Mesothelial cell of epicardium (in vitro differentiated cells): ENCODE measurements around the gene EZR. TPM values are rescaled to one million over a fixed set of nuclear protein-coding genes. Genes with fewer than 3 reads are reported as not detected.
A peak's percentile ranks its signal among the peaks of the same experiment; 100 is the strongest.

Experiments
- DNase-seq, 2 experiments: peaks; one replicate each; pipeline ENCODE4 v3.0.0; 2021; ENCODE audit warnings: low spot score in 2 of 2; ENCODE audit not compliant: unreplicated experiment in 2 of 2
- H3K27ac Mint-ChIP-seq: 2 replicates; pipeline ENCODE4 v1.8.0; 2021; ENCODE audit warnings: mixed read lengths
- H3K27me3 Mint-ChIP-seq: 2 replicates; pipeline ENCODE4 v1.8.0; 2021; ENCODE audit warnings: low read depth, mixed read lengths
- H3K36me3 Mint-ChIP-seq: 2 replicates; pipeline ENCODE4 v1.8.0; 2021; ENCODE audit warnings: mixed read lengths
- H3K4me1 Mint-ChIP-seq: 2 replicates; pipeline ENCODE4 v1.8.0; 2021; ENCODE audit warnings: mixed read lengths
- H3K4me3 Mint-ChIP-seq: 2 replicates; pipeline ENCODE4 v1.8.0; 2021; ENCODE audit warnings: mild to moderate bottlenecking, moderate library complexity, mixed read lengths
- H3K9me3 Mint-ChIP-seq: 2 replicates; pipeline ENCODE4 v1.8.0; 2021; ENCODE audit warnings: mixed read lengths
- CTCF ChIP-seq: fragments of 200-600 bp; sonication (generic); IDR thresholded peaks from one replicate; pipeline ENCODE4 v1.5.0; 2021; ENCODE audit warnings: antibody characterized with exemption; ENCODE audit not compliant: unreplicated experiment
- total RNA-seq: library from RNA; stranded (reverse); gene quantifications from 3 replicates; pipeline ENCODE4 v1.2.1, GENCODE V29; 2021

The EZR gene
- total RNA-seq, 1 donor from 2014 or later, result 195 TPM

- no peak for DNase-seq
- H3K4me1 Mint-ChIP-seq, result peaks cover 42% of the 10 kb centered on the region
These were observed 62.0 kb downstream of the EZR start for GRCh38 chr6:158756977-158757752.

DNA sequence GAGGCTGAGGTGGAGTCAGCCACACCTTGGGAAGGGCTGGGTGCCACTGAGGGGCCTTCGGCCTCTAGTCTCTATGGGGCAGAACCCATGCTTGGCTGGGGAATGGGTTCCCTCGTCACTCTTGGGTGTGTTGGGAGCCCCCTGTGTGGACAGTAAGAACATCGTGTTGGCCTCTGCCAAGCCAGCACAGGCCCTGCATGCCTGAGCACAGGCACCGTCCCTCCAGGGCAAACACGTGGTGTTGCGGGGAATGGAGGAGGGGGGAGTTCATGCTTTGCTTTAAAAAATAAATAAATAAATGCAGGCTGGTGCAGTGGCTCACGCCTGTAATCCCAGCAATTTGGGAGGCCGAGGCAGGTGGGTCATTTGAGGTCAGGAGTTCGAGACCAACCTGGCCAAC, 63.0 kb downstream of the EZR start:
- H3K9me3 Mint-ChIP-seq, result no peaks in the 10 kb centered on the region
- no peak overlapping the region for H3K4me3 Mint-ChIP-seq
- no peak overlapping the region for H3K27ac Mint-ChIP-seq
- peaks cover 48% of the 10 kb centered on the region for H3K4me1 Mint-ChIP-seq
- no peak for DNase-seq
- no peak for TF ChIP-seq CTCF
- H3K27me3 Mint-ChIP-seq, result no peaks in the 10 kb centered on the region
- no peaks in the 10 kb centered on the region for H3K36me3 Mint-ChIP-seq

More at GRCh38 chr6:158756977-158757752, 62.0 kb downstream of the EZR start:
- H3K4me3 Mint-ChIP-seq, result no peak overlapping the region
- H3K9me3 Mint-ChIP-seq, result no peaks in the 10 kb centered on the region
- peak overlapping the region; percentile 34 for H3K27ac Mint-ChIP-seq
- TF ChIP-seq CTCF, result no peak
- no peaks in the 10 kb centered on the region for H3K27me3 Mint-ChIP-seq
- H3K36me3 Mint-ChIP-seq, result peaks cover 3% of the 10 kb centered on the region

- DNase-seq, result no peak
These were observed 63.5 kb downstream of the EZR start for GRCh38 chr6:158755636-158756035.

GRCh38 chr6:158754738-158755137, 64.4 kb downstream of the EZR start:
- H3K4me3 Mint-ChIP-seq, result no peak overlapping the region
- no peak for TF ChIP-seq CTCF
- no peaks in the 10 kb centered on the region for H3K36me3 Mint-ChIP-seq
- DNase-seq, result no peak
- H3K9me3 Mint-ChIP-seq, result no peaks in the 10 kb centered on the region
- no peak overlapping the region for H3K27ac Mint-ChIP-seq
- H3K27me3 Mint-ChIP-seq, result no peaks in the 10 kb centered on the region
- H3K4me1 Mint-ChIP-seq, result peaks cover 51% of the 10 kb centered on the region

More at GRCh38 chr6:158755636-158756035, 63.5 kb downstream of the EZR start:
- no peak for TF ChIP-seq CTCF
- Mint-ChIP-seq H3K27ac (no peak overlapping the region), H3K36me3 (no peaks in the 10 kb centered on the region), H3K27me3 (no peaks in the 10 kb centered on the region), H3K4me3 (no peak overlapping the region), H3K9me3 (no peaks in the 10 kb centered on the region), H3K4me1 (peaks cover 50% of the 10 kb centered on the region)

- H3K27ac Mint-ChIP-seq, result no peak overlapping the region
- peaks cover 49% of the 10 kb centered on the region for H3K4me1 Mint-ChIP-seq
- DNase-seq, result no peak
- no peaks in the 10 kb centered on the region for H3K36me3 Mint-ChIP-seq
- no peaks in the 10 kb centered on the region for H3K27me3 Mint-ChIP-seq
- no peak overlapping the region for H3K4me3 Mint-ChIP-seq
- no peak for TF ChIP-seq CTCF
- H3K9me3 Mint-ChIP-seq, result no peaks in the 10 kb centered on the region
These were observed 65.4 kb downstream of the EZR start for GRCh38 chr6:158753811-158754210.
